PC-9 (cell line): ENCODE data around the gene PTTG2. TPM values are rescaled to one million over a fixed set of nuclear protein-coding genes. Genes with fewer than 3 reads are reported as not detected.
"Not testable (repeated sequence)": the region's sequence is repeated elsewhere in the genome, so short reads cannot be mapped to it uniquely, and the experiment has no call there.

ENCODE experiments used
- BruUV-seq: library from RNA; stranded (reverse); fragments of 400-500 nt; replicated peaks from 2 replicates; lab custom pipeline; 2021; lab: Mats Ljungman, UMichigan
- CTCF ChIA-PET: fragments of 300-600 bp; sonication (Branson Sonifier 250); formaldehyde crosslinking; loops from one replicate; lab custom pipeline; 2022; ENCODE audit warnings: antibody characterized with exemption; lab: Charles Lee
- POLR2A ChIA-PET: fragments of 300-600 bp; sonication (Branson Sonifier 250); formaldehyde crosslinking; loops from one replicate; lab custom pipeline; 2022; ENCODE audit warnings: antibody characterized with exemption; ENCODE audit not compliant: unreplicated experiment; lab: Charles Lee
- DNase-seq, 2 experiments: peaks; one replicate each; pipeline versions ENCODE4 v3.0.0 to v3.0.0-alpha.2; 2015 to 2022; ENCODE audit warnings: mixed read lengths in 1 of 2
- H2AFZ ChIP-seq: fragments of 200-600 bp; sonication (generic); 2 replicates; pipeline ENCODE4 v1.8.1; 2017; ENCODE audit warnings: antibody characterized with exemption
- H3F3A ChIP-seq: fragments of 200-600 bp; sonication (generic); 2 replicates; pipeline ENCODE4 v1.8.1; 2017; ENCODE audit warnings: antibody characterized with exemption, mild to moderate bottlenecking, low read depth; ENCODE audit not compliant: insufficient read depth
- H3K27ac ChIP-seq: fragments of 200-600 bp; sonication (generic); 2 replicates; pipeline ENCODE4 v1.6.1; 2016; ENCODE audit warnings: mixed run types
- H3K27me3 ChIP-seq: fragments of 200-600 bp; sonication (generic); 2 replicates; pipeline ENCODE4 v1.6.1; 2016; ENCODE audit warnings: low read depth, mixed run types; ENCODE audit not compliant: insufficient read depth
- H3K36me3 ChIP-seq: fragments of 200-600 bp; sonication (generic); 2 replicates; pipeline ENCODE4 v1.6.1; 2016; ENCODE audit warnings: low read depth, mixed run types
- H3K4me1 ChIP-seq: fragments of 200-600 bp; sonication (generic); replicated peaks from 2 replicates; pipeline ENCODE4 v1.6.1; 2016; ENCODE audit warnings: mixed run types; ENCODE audit not compliant: insufficient read depth
- H3K4me2 ChIP-seq: fragments of 200-600 bp; sonication (generic); 2 replicates; pipeline ENCODE4 v1.6.1; 2017; ENCODE audit warnings: mixed run types
- H3K4me3 ChIP-seq: fragments of 200-600 bp; sonication (generic); 2 replicates; pipeline ENCODE4 v1.6.1; 2016; ENCODE audit warnings: mixed run types
- H3K79me2 ChIP-seq: fragments of 200-600 bp; sonication (generic); 2 replicates; pipeline ENCODE4 v1.6.1; 2017; ENCODE audit warnings: low read depth, mixed run types
- H3K9me2 ChIP-seq: fragments of 200-600 bp; sonication (generic); 2 replicates; pipeline ENCODE4 v1.8.1; 2017; ENCODE audit warnings: mild to moderate bottlenecking; ENCODE audit not compliant: insufficient read depth
- H3K9me3 ChIP-seq: fragments of 200-600 bp; sonication (generic); 2 replicates; pipeline ENCODE4 v1.8.1; 2016; ENCODE audit warnings: low read depth; ENCODE audit not compliant: insufficient read depth
- H4K20me1 ChIP-seq: fragments of 200-600 bp; sonication (generic); 2 replicates; pipeline ENCODE4 v1.8.1; 2017; ENCODE audit not compliant: insufficient read depth
- EZH2 ChIP-seq: fragments of 200-600 bp; sonication (generic); IDR thresholded peaks from 2 replicates; pipeline ENCODE4 v1.8.0; 2017; ENCODE audit warnings: antibody characterized with exemption, low read depth
- intact Hi-C: fragments of 100-400 bp; cut with micrococcal nuclease; formaldehyde crosslinking; loops from one replicate; pipeline ENCODE4 v1.10.0; 2022; ENCODE audit not compliant: unreplicated experiment
- total RNA-seq: library from RNA; stranded (reverse); gene quantifications from 2 replicates; pipeline ENCODE4 v1.2.3, GENCODE V29; 2021
- TF ChIP-seq, protein P1 (sequence below): fragments of 200-600 bp; sonication (generic); conservative IDR thresholded peaks from 2 replicates; pipeline ENCODE4 v1.6.1; 2017; ENCODE audit warnings: mixed run types, antibody characterized with exemption, mild to moderate bottlenecking, moderate library complexity

PTTG2 gene
- total RNA-seq, 1 experiment from 2014 or later: 0.55 TPM

DNA sequence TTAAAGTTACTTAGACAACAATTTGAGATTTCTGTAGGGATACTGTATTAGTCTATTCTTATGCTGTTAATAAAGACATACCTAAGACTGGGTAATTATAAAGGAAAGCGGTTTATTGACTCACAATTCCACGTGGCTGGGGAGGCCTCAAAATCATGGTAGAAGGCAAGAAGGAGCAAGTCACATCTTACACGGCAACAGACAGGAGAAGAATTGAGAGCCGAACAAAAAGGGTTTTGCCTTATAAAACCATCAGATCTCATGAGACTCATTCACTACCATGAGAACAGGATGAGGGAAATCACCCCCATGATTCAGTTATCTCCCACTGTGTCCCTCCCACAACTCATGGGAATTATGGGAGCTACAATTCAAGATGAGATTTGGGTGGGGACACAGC, 11.0 kb downstream of the PTTG2 start:
- DNase-seq: no peak
- Histone ChIP-seq H4K20me1 (no peaks in the 10 kb centered on the region), H3K4me1 (peaks cover 12% of the 10 kb centered on the region), H2AFZ (no peak overlapping the region), H3K27ac (no peak overlapping the region), H3K27me3 (no peaks in the 10 kb centered on the region), H3K9me2 (no peaks in the 10 kb centered on the region), H3K4me3 (no peak overlapping the region), H3K4me2 (no peak overlapping the region), H3K9me3 (no peaks in the 10 kb centered on the region), H3K79me2 (no peaks in the 10 kb centered on the region), H3F3A (peaks cover 4% of the 10 kb centered on the region; the same call in 1 of the 2 replicates), H3K36me3 (no peaks in the 10 kb centered on the region)
- POLR2A ChIA-PET: no interaction called here
- no peak for TF ChIP-seq EZH2
- TF ChIP-seq, protein P1, sequence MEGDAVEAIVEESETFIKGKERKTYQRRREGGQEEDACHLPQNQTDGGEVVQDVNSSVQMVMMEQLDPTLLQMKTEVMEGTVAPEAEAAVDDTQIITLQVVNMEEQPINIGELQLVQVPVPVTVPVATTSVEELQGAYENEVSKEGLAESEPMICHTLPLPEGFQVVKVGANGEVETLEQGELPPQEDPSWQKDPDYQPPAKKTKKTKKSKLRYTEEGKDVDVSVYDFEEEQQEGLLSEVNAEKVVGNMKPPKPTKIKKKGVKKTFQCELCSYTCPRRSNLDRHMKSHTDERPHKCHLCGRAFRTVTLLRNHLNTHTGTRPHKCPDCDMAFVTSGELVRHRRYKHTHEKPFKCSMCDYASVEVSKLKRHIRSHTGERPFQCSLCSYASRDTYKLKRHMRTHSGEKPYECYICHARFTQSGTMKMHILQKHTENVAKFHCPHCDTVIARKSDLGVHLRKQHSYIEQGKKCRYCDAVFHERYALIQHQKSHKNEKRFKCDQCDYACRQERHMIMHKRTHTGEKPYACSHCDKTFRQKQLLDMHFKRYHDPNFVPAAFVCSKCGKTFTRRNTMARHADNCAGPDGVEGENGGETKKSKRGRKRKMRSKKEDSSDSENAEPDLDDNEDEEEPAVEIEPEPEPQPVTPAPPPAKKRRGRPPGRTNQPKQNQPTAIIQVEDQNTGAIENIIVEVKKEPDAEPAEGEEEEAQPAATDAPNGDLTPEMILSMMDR: no peak
- no TSS peak for BruUV-seq
- intact Hi-C loops: no loop called here
- CTCF ChIA-PET: interaction anchor here (0.7 kb wide), 1 partner anchor 59 kb away, joined by 3 read pairs; no protein-coding TSS in a partner anchor

DNA sequence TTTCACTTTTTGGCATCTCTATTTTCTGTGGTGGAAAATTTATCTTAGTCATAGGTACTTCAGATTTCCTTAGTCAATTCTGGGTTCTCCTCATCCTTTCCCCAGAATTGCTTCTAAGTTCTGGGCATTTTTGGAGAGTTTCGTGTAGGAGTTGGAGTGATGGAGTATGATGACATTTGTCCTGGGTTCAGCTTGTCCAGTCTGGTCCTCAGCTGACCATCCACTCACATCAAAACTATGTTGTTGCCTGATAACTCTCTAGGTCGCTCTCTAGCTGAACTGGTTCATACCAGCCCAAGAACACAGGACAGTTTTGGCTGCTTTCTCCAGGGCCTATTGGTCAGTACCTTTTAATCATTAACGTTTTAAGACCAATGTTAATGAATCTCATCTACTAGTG, 13.2 kb downstream of the PTTG2 start:
- Histone ChIP-seq H3K27me3 (no peaks in the 10 kb centered on the region), H3K27ac (no peak overlapping the region), H3K4me3 (no peak overlapping the region), H3K4me2 (no peak overlapping the region), H2AFZ (no peak overlapping the region), H3K4me1 (peaks cover 20% of the 10 kb centered on the region), H3K9me2 (no peaks in the 10 kb centered on the region), H3F3A (peaks cover 19% of the 10 kb centered on the region; the same call in 1 of the 2 replicates), H3K79me2 (peaks cover 7% of the 10 kb centered on the region), H3K9me3 (no peaks in the 10 kb centered on the region), H4K20me1 (no peaks in the 10 kb centered on the region), H3K36me3 (no peaks in the 10 kb centered on the region)
- no peak for DNase-seq
- BruUV-seq: no TSS peak
- CTCF ChIA-PET: no interaction called here
- intact Hi-C loops: no loop called here
- TF ChIP-seq EZH2: no peak
- TF ChIP-seq, protein P1: no peak
- POLR2A ChIA-PET: no interaction called here

DNA sequence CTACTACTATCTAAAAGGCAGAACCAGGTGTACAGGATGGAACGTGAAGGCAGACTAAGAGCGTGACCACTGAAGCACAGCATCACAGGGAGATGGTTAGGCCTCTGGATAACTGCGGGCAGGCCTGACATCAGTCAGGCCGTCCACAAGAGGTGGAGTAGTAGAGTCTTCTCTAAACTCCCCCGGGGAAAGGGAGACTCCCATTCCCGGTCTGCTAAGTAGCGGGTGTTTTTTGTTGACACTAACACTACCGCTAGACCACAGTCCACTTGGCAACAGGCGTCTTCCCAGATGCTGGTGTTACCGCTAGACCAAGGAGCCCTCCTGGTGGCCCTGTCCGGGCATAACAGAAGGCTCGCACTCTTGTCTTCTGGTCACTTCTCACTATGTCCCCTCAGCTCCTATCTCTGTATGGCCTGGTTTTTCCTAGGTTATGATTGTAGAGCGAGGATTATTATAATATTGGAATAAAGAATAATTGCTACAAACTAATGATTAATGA, 15.2 kb downstream of the PTTG2 start:
- H4K20me1 ChIP-seq, H3K36me3 ChIP-seq, H2AFZ ChIP-seq, H3K27ac ChIP-seq, POLR2A ChIA-PET, H3K4me3 ChIP-seq, H3K9me2 ChIP-seq, BruUV-seq, CTCF ChIA-PET, H3K27me3 ChIP-seq, H3K4me2 ChIP-seq, H3K9me3 ChIP-seq, DNase-seq: not testable (repeated sequence)
- H3K4me1 ChIP-seq: peaks cover 27% of the 10 kb centered on the region
- intact Hi-C loops: loop anchor here (5.0 kb wide), 2 partner anchors 47 to 62 kb away; no protein-coding TSS in a partner anchor
- peaks cover 19% of the 10 kb centered on the region; the same call in 1 of the 2 replicates for H3F3A ChIP-seq
- H3K79me2 ChIP-seq: peaks cover 26% of the 10 kb centered on the region
